IMR-90 (cell line): ENCODE results near the gene PLCB3. TPM values are rescaled to one million over a fixed set of nuclear protein-coding genes. Genes with fewer than 3 reads are reported as not detected.

Experiments
- ATAC-seq: fragments of 200-7000 bp; cut with Tn5 transposase; 2 replicates; pipeline ENCODE4 v1.9.1; 2020; ENCODE audit warnings: low read depth, mild to moderate bottlenecking, moderate library complexity
- BruUV-seq: library from RNA; stranded (reverse); fragments of 400-500 nt; replicated peaks from 2 replicates; lab custom pipeline; 2021; lab: Mats Ljungman, UMichigan
- CTCF ChIA-PET: fragments of 300-600 bp; formaldehyde crosslinking; extraction: SDS; loops from one replicate; lab custom pipeline; 2021; ENCODE audit warnings: antibody characterized with exemption; lab: Yijun Ruan, JAX
- POLR2A ChIA-PET: fragments of 300-600 bp; sonication (Branson Sonifier 250); formaldehyde crosslinking; loops from one replicate; lab custom pipeline; 2022; ENCODE audit warnings: antibody characterized with exemption; ENCODE audit not compliant: unreplicated experiment; lab: Charles Lee
- DNase-seq: peaks from one replicate; pipeline ENCODE4 v3.0.0; 2013
- H2AFZ ChIP-seq: replicated peaks from 2 replicates; pipeline ENCODE3; 2013; ENCODE audit warnings: low read length, mild to moderate bottlenecking; ENCODE audit not compliant: poor library complexity
- H2AK5ac ChIP-seq: 2 replicates; pipeline ENCODE4 v1.6.1; 2013; ENCODE audit warnings: low read depth, low read length, inconsistent platforms
- H2AK9ac ChIP-seq: replicated peaks from 2 replicates; pipeline ENCODE3; 2013; ENCODE audit warnings: mild to moderate bottlenecking, low read depth, low read length, moderate library complexity; ENCODE audit not compliant: poor library complexity
- H2BK120ac ChIP-seq: 2 replicates; pipeline ENCODE4 v1.6.1; 2013; ENCODE audit warnings: low read depth, low read length, inconsistent platforms
- H2BK15ac ChIP-seq: 3 replicates; pipeline ENCODE4 v1.6.1; 2013; ENCODE audit warnings: low read depth, low read length, inconsistent platforms
- H2BK20ac ChIP-seq: 2 replicates; pipeline ENCODE4 v1.6.1; 2013; ENCODE audit warnings: low read depth, mild to moderate bottlenecking, inconsistent platforms, low read length, moderate library complexity
- H2BK5ac ChIP-seq: 2 replicates; pipeline ENCODE4 v1.6.1; 2013; ENCODE audit warnings: mild to moderate bottlenecking, low read depth, low read length, inconsistent platforms; ENCODE audit not compliant: poor library complexity, severe bottlenecking
- H3K14ac ChIP-seq: replicated peaks from 2 replicates; pipeline ENCODE4 v1.6.1; 2013; ENCODE audit warnings: low read depth, low read length, inconsistent platforms
- H3K18ac ChIP-seq: 2 replicates; pipeline ENCODE4 v1.6.1; 2013; ENCODE audit warnings: low read depth, low read length, control low read depth
- H3K23ac ChIP-seq: 2 replicates; pipeline ENCODE4 v1.6.1; 2013; ENCODE audit warnings: low read depth, low read length, inconsistent platforms
- H3K27ac ChIP-seq: 2 replicates; pipeline ENCODE4 v1.5.1; 2013; ENCODE audit warnings: mild to moderate bottlenecking, control low read depth, low read length; ENCODE audit not compliant: insufficient read depth
- H3K27me3 ChIP-seq: 2 replicates; pipeline ENCODE4 v1.6.1; 2013; ENCODE audit warnings: low read length; ENCODE audit not compliant: control insufficient read depth, insufficient read depth
- H3K36me3 ChIP-seq: 2 replicates; pipeline ENCODE4 v1.6.1; 2013; ENCODE audit warnings: low read length, mixed read lengths; ENCODE audit not compliant: control insufficient read depth, insufficient read depth
- H3K4ac ChIP-seq: 2 replicates; pipeline ENCODE4 v1.6.1; 2013; ENCODE audit warnings: low read depth, low read length, inconsistent platforms
- H3K4me1 ChIP-seq: 2 replicates; pipeline ENCODE4 v1.6.1; 2013; ENCODE audit warnings: low read length, mixed read lengths; ENCODE audit not compliant: control insufficient read depth, insufficient read depth
- H3K4me2 ChIP-seq: 2 replicates; pipeline ENCODE4 v1.6.1; 2013; ENCODE audit warnings: low read depth, mild to moderate bottlenecking, control low read depth, low read length, moderate library complexity
- H3K4me3 ChIP-seq: 2 replicates; pipeline ENCODE4 v1.5.1; 2013; ENCODE audit warnings: low read depth, mild to moderate bottlenecking, control low read depth, low read length, moderate library complexity; ENCODE audit not compliant: insufficient read depth
- H3K56ac ChIP-seq: 2 replicates; pipeline ENCODE4 v1.6.1; 2013; ENCODE audit warnings: low read length, inconsistent platforms; ENCODE audit not compliant: insufficient read depth; ENCODE audit errors: extremely low read depth
- H3K79me1 ChIP-seq, 2 experiments: 2 replicates each; pipeline ENCODE4 v1.6.1; 2013; ENCODE audit warnings: low read length in 2 of 2, inconsistent platforms in 1 of 2, low read depth in 1 of 2
- H3K9ac ChIP-seq: 2 replicates; pipeline ENCODE4 v1.6.1; 2013; ENCODE audit warnings: low read depth, low read length, control low read depth
- H3K9me1 ChIP-seq: 2 replicates; pipeline ENCODE4 v1.6.1; 2013; ENCODE audit warnings: low read length, inconsistent platforms; ENCODE audit not compliant: insufficient read depth
- H3K9me3 ChIP-seq: 2 replicates; pipeline ENCODE4 v1.6.1; 2013; ENCODE audit warnings: low read length; ENCODE audit not compliant: control insufficient read depth, insufficient read depth
- H4K20me1 ChIP-seq: 2 replicates; pipeline ENCODE4 v1.6.1; 2013; ENCODE audit warnings: low read length, inconsistent platforms; ENCODE audit not compliant: insufficient read depth
- H4K5ac ChIP-seq: 2 replicates; pipeline ENCODE4 v1.6.1; 2013; ENCODE audit warnings: mild to moderate bottlenecking, low read depth, low read length, control low read depth
- H4K8ac ChIP-seq, 2 experiments: 2 replicates each; pipeline ENCODE4 v1.6.1; 2013; ENCODE audit warnings: low read depth in 2 of 2, low read length in 2 of 2, control low read depth in 1 of 2, inconsistent platforms in 1 of 2
- H4K91ac ChIP-seq: 2 replicates; pipeline ENCODE4 v1.6.1; 2013; ENCODE audit warnings: low read depth, low read length, inconsistent platforms; ENCODE audit not compliant: insufficient read depth
- BHLHE40 ChIP-seq: fragments of 150-350 bp; IDR thresholded peaks from 2 replicates; pipeline ENCODE4 v1.6.1; 2016; ENCODE audit warnings: mild to moderate bottlenecking, low read depth, low read length
- CHD1 ChIP-seq: IDR thresholded peaks from 2 replicates; pipeline ENCODE4 v1.6.1; 2012; ENCODE audit warnings: low read depth, low read length, improper control_type of control experiment
- CTCF ChIP-seq: conservative IDR thresholded peaks from 2 replicates; pipeline ENCODE4 v1.5.1; 2012; ENCODE audit warnings: mild to moderate bottlenecking, low read depth, low read length, improper control_type of control experiment
- FOS ChIP-seq: fragments of 150-350 bp; IDR thresholded peaks from 2 replicates; pipeline ENCODE4 v1.6.1; 2016; ENCODE audit warnings: low read depth, low read length
- MAFK ChIP-seq: IDR thresholded peaks from 2 replicates; pipeline ENCODE4 v1.6.1; 2012; ENCODE audit warnings: low read depth, low read length, improper control_type of control experiment
- MAZ ChIP-seq: IDR thresholded peaks from 2 replicates; pipeline ENCODE4 v1.6.1; 2012; ENCODE audit warnings: low read depth, mild to moderate bottlenecking, low read length, improper control_type of control experiment, moderate library complexity, borderline replicate concordance
- MXI1 ChIP-seq: IDR thresholded peaks from 2 replicates; pipeline ENCODE4 v1.6.1; 2012; ENCODE audit warnings: low read depth, mild to moderate bottlenecking, low read length, moderate library complexity, borderline replicate concordance
- NFE2L2 ChIP-seq: fragments of 150-350 bp; IDR thresholded peaks from 2 replicates; pipeline ENCODE4 v1.6.1; 2016; ENCODE audit warnings: low read depth, mild to moderate bottlenecking, low read length
- POLR2A ChIP-seq: IDR thresholded peaks from 2 replicates; pipeline ENCODE4 v1.6.1; 2012; ENCODE audit warnings: mild to moderate bottlenecking, low read depth, low read length
- RAD21 ChIP-seq: IDR thresholded peaks from 2 replicates; pipeline ENCODE4 v1.6.1; 2012; ENCODE audit warnings: low read length, improper control_type of control experiment
- RCOR1 ChIP-seq: IDR thresholded peaks from 2 replicates; pipeline ENCODE4 v1.6.1; 2012; ENCODE audit warnings: mild to moderate bottlenecking, low read length, improper control_type of control experiment; ENCODE audit not compliant: insufficient replicate concordance
- RFX5 ChIP-seq: IDR thresholded peaks from 2 replicates; pipeline ENCODE4 v1.8.0; 2012; ENCODE audit warnings: low read depth, mild to moderate bottlenecking, low read length, moderate library complexity
- SMC3 ChIP-seq: fragments of 150-350 bp; IDR thresholded peaks from 2 replicates; pipeline ENCODE4 v1.6.1; 2016; ENCODE audit warnings: low read depth, mild to moderate bottlenecking, antibody characterized with exemption, low read length, moderate library complexity
- WGBS, 2 experiments: methylation state at CpG; one replicate each; pipeline versions ENCODE4 v1.1.5 to v1.1.7; 2013; ENCODE audit warnings: missing lambda C conversion rate in 2 of 2; ENCODE audit not compliant: insufficient read length in 1 of 2; ENCODE audit errors: extremely low coverage in 2 of 2; 5-methylcytosine and 5-hydroxymethylcytosine counted together
- dilution Hi-C: fragments of 300-500 bp; cut with HindIII; formaldehyde crosslinking; loops from one replicate; pipeline ENCODE4 v1.14.3; 2018; ENCODE audit warnings: low sequenced_read_pairs; ENCODE audit not compliant: unreplicated experiment
- in situ Hi-C: fragments of 300-500 bp; cut with MboI; formaldehyde crosslinking; loops from 3 replicates; pipeline ENCODE4 v1.14.3; 2019; ENCODE audit warnings: low sequenced_read_pairs, inconsistent platforms, mixed read lengths
- intact Hi-C: fragments of 100-400 bp; cut with micrococcal nuclease; formaldehyde crosslinking; loops from 2 replicates; pipeline ENCODE4 v1.10.0; 2022
- polyA plus RNA-seq, 3 experiments: library from polyadenylated mRNA; depleted of rRNA; stranded (reverse); fragments of >200 nt; gene quantifications; 2 replicates each; pipeline ENCODE4 v1.2.3, GENCODE V29; 2012; ENCODE audit warnings: low replicate concordance in 1 of 3
- total RNA-seq: library from RNA; depleted of rRNA; stranded (reverse); fragments of >200 nt; gene quantifications from 2 replicates; pipeline ENCODE4 v1.2.3, GENCODE V29; 2012
- TF ChIP-seq, protein P1 (sequence below): fragments of 150-350 bp; IDR thresholded peaks from 2 replicates; pipeline ENCODE4 v1.6.1; 2016; ENCODE audit warnings: low read depth, mild to moderate bottlenecking, low read length, moderate library complexity, borderline replicate concordance

The PLCB3 gene
- total and polyA plus RNA-seq, 2 of the 4 experiments (the other 2 are of a cell fraction), result 23.9 to 24.9 TPM

GRCh38 chr11:64305075-64305690 lies 53.9 kb downstream of the PLCB3 start, which contains the start of gene ESRRA:
Gene ESRRA, plus strand, starts transcription at chr11:64305524. Its CDS starts 1,656 bp downstream, at chr11:64307180.
- peak within 1 kb of the TSS; percentile 88 for H3K14ac ChIP-seq
- H3K56ac ChIP-seq, result peak within 1 kb of the TSS; percentile 32
- H3K9ac ChIP-seq, result peak within 1 kb of the TSS; percentile 80
- no peaks in the 10 kb centered on the region for H3K36me3 ChIP-seq
- no peaks in the 10 kb centered on the region for H3K9me1 ChIP-seq
- H3K4me1 ChIP-seq, result peaks cover 12% of the 10 kb centered on the region
- CTCF ChIA-PET, result interaction anchor here (0.6 to 1.8 kb wide), 6 partner anchors 17 to 101 kb away, joined by 3 to 13 read pairs (median 4); partner anchors contain the start of gene BAD
- peak within 1 kb of the TSS; percentile 80 for H3K23ac ChIP-seq
- H4K91ac ChIP-seq, result peak within 1 kb of the TSS; percentile 53; the same call in 1 of the 2 replicates
- H2AK9ac ChIP-seq, result peak within 1 kb of the TSS; percentile 92
- ATAC-seq (peak; percentile 88), DNase-seq (peak; percentile 96)
- H4K8ac ChIP-seq, result peak within 1 kb of the TSS; percentile 15 to 60; a peak in 3 of 4 replicates
- peak within 1 kb of the TSS; percentile 56 for H3K4ac ChIP-seq
- H2BK20ac ChIP-seq, result no peak within 1 kb of the TSS
- dilution Hi-C loops, result no loop called here
- H3K4me2 ChIP-seq, result peak within 1 kb of the TSS; percentile 90
- H4K20me1 ChIP-seq, result peaks cover 11% of the 10 kb centered on the region
- BruUV-seq, result no TSS peak
- POLR2A ChIA-PET, result interaction anchor here (1.6 kb wide), 1 partner anchor 12 kb away, joined by 4 read pairs; the partner anchor contains the start of genes PRDX5 and TRMT112
- H3K18ac ChIP-seq, result no peak within 1 kb of the TSS
- in situ Hi-C loops, result no loop called here
- intact Hi-C loops, result loop anchor here (1.0 to 10.0 kb wide), 2 partner anchors 35 to 300 kb away; no protein-coding TSS in a partner anchor
- peaks cover 14 to 24% of the 10 kb centered on the region in 2 experiments; a peak in 3 of 4 replicates for H3K79me1 ChIP-seq
- peak within 1 kb of the TSS; percentile 58 for H3K4me3 ChIP-seq
- peak within 1 kb of the TSS; percentile 1; the same call in 1 of the 2 replicates for H4K5ac ChIP-seq
- peak within 1 kb of the TSS; percentile 86 for H3K27ac ChIP-seq
- peaks cover 7% of the 10 kb centered on the region for H3K27me3 ChIP-seq
- peak within 1 kb of the TSS; percentile 94 for H2AFZ ChIP-seq
- H2AK5ac ChIP-seq, result peak within 1 kb of the TSS; percentile 83
- 0% methylated on average over 50 of the region's 81 CpGs; no CpG with 5 or more reads in 1 of the 2 experiments for WGBS, 2 experiments
- H2BK15ac ChIP-seq, result no peak within 1 kb of the TSS
- H2BK5ac ChIP-seq, result peak within 1 kb of the TSS; percentile 66
- H2BK120ac ChIP-seq, result peak within 1 kb of the TSS; percentile 17; the same call in 1 of the 2 replicates
- H3K9me3 ChIP-seq, result no peaks in the 10 kb centered on the region
- TF ChIP-seq MXI1, result peak; percentile 77
- TF ChIP-seq MAFK, result no peak
- no peak for TF ChIP-seq FOS
- TF ChIP-seq RCOR1, result no peak
- TF ChIP-seq CHD1, result no peak
- no peak for TF ChIP-seq BHLHE40
- no peak for TF ChIP-seq NFE2L2
- TF ChIP-seq, protein P1, sequence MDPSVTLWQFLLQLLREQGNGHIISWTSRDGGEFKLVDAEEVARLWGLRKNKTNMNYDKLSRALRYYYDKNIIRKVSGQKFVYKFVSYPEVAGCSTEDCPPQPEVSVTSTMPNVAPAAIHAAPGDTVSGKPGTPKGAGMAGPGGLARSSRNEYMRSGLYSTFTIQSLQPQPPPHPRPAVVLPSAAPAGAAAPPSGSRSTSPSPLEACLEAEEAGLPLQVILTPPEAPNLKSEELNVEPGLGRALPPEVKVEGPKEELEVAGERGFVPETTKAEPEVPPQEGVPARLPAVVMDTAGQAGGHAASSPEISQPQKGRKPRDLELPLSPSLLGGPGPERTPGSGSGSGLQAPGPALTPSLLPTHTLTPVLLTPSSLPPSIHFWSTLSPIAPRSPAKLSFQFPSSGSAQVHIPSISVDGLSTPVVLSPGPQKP, result no peak
- no peak for TF ChIP-seq RAD21
- peak; percentile 86; the same call in 1 of the 2 replicates for TF ChIP-seq MAZ
- TF ChIP-seq RFX5, result no peak
- no peak for TF ChIP-seq SMC3
- TF ChIP-seq POLR2A, result peak; percentile 43; the same call in 1 of the 2 replicates
- no peak for TF ChIP-seq CTCF
